Duodenal mucosa (tissue), 2 donors: ENCODE measurements around the gene PAPPA2.

ENCODE experiments used
- H3K27ac ChIP-seq: one replicate; pipeline ENCODE4 v1.7.0; 2013; ENCODE audit warnings: low read depth, low read length
- H3K27me3 ChIP-seq, 2 donors: one replicate each; pipeline ENCODE4 v1.7.0; 2013; ENCODE audit warnings: low read length in 2 of 2, control low read depth in 1 of 2; ENCODE audit not compliant: insufficient read depth in 2 of 2, control insufficient read depth in 1 of 2
- H3K36me3 ChIP-seq, 2 donors: one replicate each; pipeline ENCODE4 v1.7.0; 2013; ENCODE audit warnings: low read length in 2 of 2, control low read depth in 1 of 2; ENCODE audit not compliant: insufficient read depth in 2 of 2, control insufficient read depth in 1 of 2
- H3K4me1 ChIP-seq, 2 donors: one replicate each; pipeline ENCODE4 v1.7.0; 2013; ENCODE audit warnings: low read length in 2 of 2, control low read depth in 1 of 2; ENCODE audit not compliant: insufficient read depth in 2 of 2, control insufficient read depth in 1 of 2
- H3K4me3 ChIP-seq, 2 donors: one replicate each; pipeline ENCODE4 v1.7.0; 2013; ENCODE audit warnings: low read length in 2 of 2, low read depth in 1 of 2
- H3K9ac ChIP-seq, 2 donors: one replicate each; pipeline ENCODE4 v1.7.0; 2013; ENCODE audit warnings: low read length in 2 of 2, low read depth in 1 of 2
- H3K9me3 ChIP-seq, 2 donors: one replicate each; pipeline ENCODE4 v1.7.0; 2013; ENCODE audit warnings: low read length in 2 of 2, control low read depth in 1 of 2; ENCODE audit not compliant: control insufficient read depth in 1 of 2

Gene PAPPA2

DNA sequence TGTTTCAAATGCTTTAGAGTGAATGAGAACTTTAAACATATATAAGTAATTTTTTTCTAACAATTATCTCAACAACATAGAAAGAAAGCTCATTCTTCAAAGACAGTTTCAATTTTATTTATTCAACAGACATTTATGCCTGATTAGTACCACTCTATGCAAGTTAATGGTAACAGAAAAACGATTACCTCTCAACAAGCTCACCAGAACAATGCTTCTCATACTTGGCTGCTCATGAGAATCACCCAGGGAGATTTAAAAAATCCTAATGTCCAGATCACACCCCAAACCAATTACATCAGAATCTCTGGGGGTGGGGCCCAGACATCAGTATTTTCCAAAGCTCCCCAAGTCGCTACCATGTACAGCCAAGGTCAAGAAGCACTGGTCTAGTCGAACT is 312.4 kb downstream of the PAPPA2 start:
- no peaks in the 10 kb centered on the region for H3K27me3 ChIP-seq
- H3K4me1 ChIP-seq = no peaks in the 10 kb centered on the region
- H3K36me3 ChIP-seq = no peaks in the 10 kb centered on the region

DNA sequence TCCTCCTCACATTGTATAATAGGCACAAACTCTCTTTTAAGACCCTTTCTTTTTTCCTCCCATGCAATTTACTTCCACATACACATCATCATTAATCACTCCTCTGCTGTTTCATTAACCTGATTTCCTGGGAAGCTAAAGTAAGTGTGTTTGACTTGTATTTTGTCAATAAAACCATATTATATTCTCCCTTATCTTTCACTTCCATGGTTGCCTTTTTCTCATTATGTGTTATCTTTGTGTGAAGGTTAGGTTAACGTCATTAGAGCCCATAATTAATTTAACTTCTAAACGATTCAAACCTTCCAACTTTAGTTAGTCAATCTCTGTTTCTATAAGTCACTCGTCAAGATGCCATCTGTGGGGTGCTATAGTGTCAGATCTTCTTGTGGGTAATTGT is 313.0 kb downstream of the PAPPA2 start:
- no peak overlapping the region for H3K9ac ChIP-seq
- no peaks in the 10 kb centered on the region for H3K9me3 ChIP-seq
- no peaks in the 10 kb centered on the region for H3K4me1 ChIP-seq
- no peaks in the 10 kb centered on the region for H3K36me3 ChIP-seq
- no peak overlapping the region for H3K27ac ChIP-seq
- no peak overlapping the region for H3K4me3 ChIP-seq
- no peaks in the 10 kb centered on the region for H3K27me3 ChIP-seq

More for the DNA sequence above, 312.4 kb downstream of the PAPPA2 start:
- Histone ChIP-seq H3K9ac (no peak overlapping the region), H3K4me3 (no peak overlapping the region), H3K27ac (no peak overlapping the region), H3K9me3 (no peaks in the 10 kb centered on the region)

- H3K9me3 ChIP-seq = no peaks in the 10 kb centered on the region
- no peaks in the 10 kb centered on the region for H3K4me1 ChIP-seq
- H3K4me3 ChIP-seq = no peak overlapping the region
- H3K9ac ChIP-seq = no peak overlapping the region
- H3K36me3 ChIP-seq = no peaks in the 10 kb centered on the region
- no peaks in the 10 kb centered on the region for H3K27me3 ChIP-seq
- no peak overlapping the region for H3K27ac ChIP-seq
Observed at GRCh38 chr1:176778056-176778455, 315.1 kb downstream of the PAPPA2 start.

GRCh38 chr1:176779992-176780328 is 317.0 kb downstream of the PAPPA2 start:
- Histone ChIP-seq H3K4me1 (no peaks in the 10 kb centered on the region), H3K27me3 (no peaks in the 10 kb centered on the region), H3K9me3 (no peaks in the 10 kb centered on the region), H3K4me3 (no peak overlapping the region), H3K9ac (no peak overlapping the region), H3K27ac (no peak overlapping the region), H3K36me3 (no peaks in the 10 kb centered on the region)

- H3K4me3 ChIP-seq = no peak overlapping the region
- H3K27me3 ChIP-seq = no peaks in the 10 kb centered on the region
- no peak overlapping the region for H3K27ac ChIP-seq
- H3K9me3 ChIP-seq = no peaks in the 10 kb centered on the region
- H3K4me1 ChIP-seq = no peaks in the 10 kb centered on the region
- H3K36me3 ChIP-seq = no peaks in the 10 kb centered on the region
- H3K9ac ChIP-seq = no peak overlapping the region
Observed at GRCh38 chr1:176783309-176783708, 320.3 kb downstream of the PAPPA2 start.

- Histone ChIP-seq H3K27me3 (no peaks in the 10 kb centered on the region), H3K36me3 (no peaks in the 10 kb centered on the region), H3K9ac (no peak overlapping the region), H3K9me3 (no peaks in the 10 kb centered on the region), H3K4me1 (no peaks in the 10 kb centered on the region), H3K27ac (no peak overlapping the region), H3K4me3 (no peak overlapping the region)
Observed at GRCh38 chr1:176785056-176785455, 322.1 kb downstream of the PAPPA2 start.

DNA sequence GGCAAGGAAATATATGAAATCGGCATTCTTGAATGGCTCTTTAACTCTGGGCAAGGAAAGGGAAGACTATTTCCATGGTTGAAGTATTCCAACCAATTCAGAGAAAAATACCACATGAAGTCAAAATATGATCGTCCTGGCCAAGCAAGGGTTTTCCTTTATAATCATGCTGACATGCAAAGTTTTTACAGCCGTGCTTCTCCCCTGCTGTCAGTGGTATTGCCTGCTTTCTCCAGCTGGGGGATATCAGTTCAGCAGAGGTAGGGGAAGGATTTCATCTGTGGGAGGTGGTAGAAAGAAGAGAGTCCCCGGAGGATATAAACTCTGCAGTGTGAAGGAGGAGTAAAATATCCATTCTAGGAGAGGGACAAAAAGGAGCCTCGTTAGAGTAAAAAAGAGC is 322.8 kb downstream of the PAPPA2 start:
- no peaks in the 10 kb centered on the region for H3K9me3 ChIP-seq

GRCh38 chr1:176786274-176786673 is 323.3 kb downstream of the PAPPA2 start:
- Histone ChIP-seq H3K27ac (no peak overlapping the region), H3K4me3 (no peak overlapping the region), H3K27me3 (no peaks in the 10 kb centered on the region), H3K9ac (no peak overlapping the region), H3K9me3 (no peaks in the 10 kb centered on the region), H3K4me1 (no peaks in the 10 kb centered on the region), H3K36me3 (no peaks in the 10 kb centered on the region)

More for the DNA sequence above, 322.8 kb downstream of the PAPPA2 start:
- Histone ChIP-seq H3K4me1 (no peaks in the 10 kb centered on the region), H3K27me3 (no peaks in the 10 kb centered on the region), H3K9ac (no peak overlapping the region), H3K27ac (no peak overlapping the region), H3K4me3 (no peak overlapping the region), H3K36me3 (no peaks in the 10 kb centered on the region)

GRCh38 chr1:176789571-176790090 is 326.7 kb downstream of the PAPPA2 start:
- Histone ChIP-seq H3K27ac (no peak overlapping the region), H3K36me3 (no peaks in the 10 kb centered on the region), H3K4me1 (no peaks in the 10 kb centered on the region), H3K9me3 (no peaks in the 10 kb centered on the region), H3K4me3 (no peak overlapping the region), H3K27me3 (no peaks in the 10 kb centered on the region), H3K9ac (no peak overlapping the region)

DNA sequence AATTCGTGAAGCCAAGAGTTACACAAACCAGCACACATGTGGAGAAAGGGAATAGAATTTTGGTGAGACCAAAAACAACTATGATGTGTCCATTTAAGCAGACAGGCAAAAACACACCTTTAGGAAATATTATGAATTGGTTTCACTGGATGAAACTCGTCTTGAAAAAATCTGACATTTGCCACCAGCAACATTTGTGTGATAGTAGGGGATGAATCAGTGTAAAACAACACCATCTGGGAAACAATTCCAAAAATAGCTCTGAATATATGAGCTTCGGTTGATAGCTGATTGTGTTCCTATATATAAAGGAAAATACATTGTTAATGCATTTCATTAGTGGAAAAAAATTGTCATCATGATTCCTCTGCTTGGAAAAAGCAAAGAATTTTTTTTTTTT is 327.8 kb downstream of the PAPPA2 start:
- Histone ChIP-seq H3K4me1 (no peaks in the 10 kb centered on the region), H3K9me3 (no peaks in the 10 kb centered on the region), H3K27me3 (no peaks in the 10 kb centered on the region), H3K4me3 (no peak overlapping the region), H3K27ac (no peak overlapping the region), H3K9ac (no peak overlapping the region), H3K36me3 (no peaks in the 10 kb centered on the region)

GRCh38 chr1:176791906-176792305 is 328.9 kb downstream of the PAPPA2 start:
- Histone ChIP-seq H3K4me3 (no peak overlapping the region), H3K27me3 (no peaks in the 10 kb centered on the region), H3K9ac (no peak overlapping the region), H3K4me1 (no peaks in the 10 kb centered on the region), H3K9me3 (no peaks in the 10 kb centered on the region), H3K36me3 (no peaks in the 10 kb centered on the region), H3K27ac (no peak overlapping the region)
